Measurements from ENCODE around the gene CD58. TPM values are rescaled to one million over a fixed set of nuclear protein-coding genes. Genes with fewer than 3 reads are reported as not detected.
"Not testable (repeated sequence)": the region's sequence is repeated elsewhere in the genome, so short reads cannot be mapped to it uniquely, and the experiment has no call there.

CD58 gene
- total RNA-seq, 2 experiments from 2014 or later, result 11.1 to 12.7 TPM

- TF ChIP-seq, protein P1, sequence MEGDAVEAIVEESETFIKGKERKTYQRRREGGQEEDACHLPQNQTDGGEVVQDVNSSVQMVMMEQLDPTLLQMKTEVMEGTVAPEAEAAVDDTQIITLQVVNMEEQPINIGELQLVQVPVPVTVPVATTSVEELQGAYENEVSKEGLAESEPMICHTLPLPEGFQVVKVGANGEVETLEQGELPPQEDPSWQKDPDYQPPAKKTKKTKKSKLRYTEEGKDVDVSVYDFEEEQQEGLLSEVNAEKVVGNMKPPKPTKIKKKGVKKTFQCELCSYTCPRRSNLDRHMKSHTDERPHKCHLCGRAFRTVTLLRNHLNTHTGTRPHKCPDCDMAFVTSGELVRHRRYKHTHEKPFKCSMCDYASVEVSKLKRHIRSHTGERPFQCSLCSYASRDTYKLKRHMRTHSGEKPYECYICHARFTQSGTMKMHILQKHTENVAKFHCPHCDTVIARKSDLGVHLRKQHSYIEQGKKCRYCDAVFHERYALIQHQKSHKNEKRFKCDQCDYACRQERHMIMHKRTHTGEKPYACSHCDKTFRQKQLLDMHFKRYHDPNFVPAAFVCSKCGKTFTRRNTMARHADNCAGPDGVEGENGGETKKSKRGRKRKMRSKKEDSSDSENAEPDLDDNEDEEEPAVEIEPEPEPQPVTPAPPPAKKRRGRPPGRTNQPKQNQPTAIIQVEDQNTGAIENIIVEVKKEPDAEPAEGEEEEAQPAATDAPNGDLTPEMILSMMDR (IDR thresholded peaks at IDR 0.05), result no peak
- ATAC-seq, result no peak
- no peak for DNase-seq
- H3K27ac Mint-ChIP-seq, result no peak overlapping the region
- H3K4me3 Mint-ChIP-seq, result no peak overlapping the region
- no peaks in the 10 kb centered on the region for H3K27me3 Mint-ChIP-seq
- intact Hi-C loops (cut with micrococcal nuclease), result no loop called here
- peaks cover 26% of the 10 kb centered on the region for H3K4me1 Mint-ChIP-seq (ENCODE audit: low read depth)
- no peaks in the 10 kb centered on the region for H3K36me3 Mint-ChIP-seq (ENCODE audit: low read depth)
- H3K9me3 Mint-ChIP-seq, result no peaks in the 10 kb centered on the region
- ChIA-PET POLR2A (no interaction called here), CTCF (interaction anchor here (0.9 kb wide), 1 partner anchor 9 kb away, joined by 3 read pairs; no protein-coding TSS in a partner anchor)
Measured at GRCh38 chr1:116605315-116605714, 34.5 kb upstream of the CD58 start.

DNA sequence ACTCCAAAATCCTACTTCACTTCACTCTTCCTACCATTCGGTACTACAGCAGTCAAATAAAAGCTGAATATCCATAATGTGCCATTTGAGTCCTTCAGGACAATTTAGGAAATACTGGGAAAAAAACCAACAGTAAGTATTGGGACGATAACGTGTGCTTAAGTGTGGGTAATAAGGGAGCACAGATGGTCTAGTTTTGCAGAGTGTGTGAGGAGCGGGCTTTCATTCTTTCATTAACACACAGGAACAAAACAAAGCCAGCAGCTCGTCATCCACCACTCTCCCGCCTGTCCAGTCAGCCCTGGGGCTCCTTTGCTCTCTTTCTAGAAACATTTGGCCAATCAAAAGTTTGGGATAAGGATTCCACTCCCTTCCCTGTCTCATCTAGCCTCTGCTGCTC lies 33.6 kb upstream of the CD58 start:
- H3K36me3 Mint-ChIP-seq (ENCODE audit: low read depth); H3K4me3 Mint-ChIP-seq; POLR2A ChIA-PET; H3K9me3 Mint-ChIP-seq; H3K27ac Mint-ChIP-seq; ATAC-seq; intact Hi-C loops (cut with micrococcal nuclease); H3K27me3 Mint-ChIP-seq; CTCF ChIA-PET; DNase-seq: not testable (repeated sequence)
- peaks cover 17% of the 10 kb centered on the region for H3K4me1 Mint-ChIP-seq (ENCODE audit: low read depth)

- H3K36me3 Mint-ChIP-seq (ENCODE audit: low read depth); POLR2A ChIA-PET; H3K27ac Mint-ChIP-seq; CTCF ChIA-PET; intact Hi-C loops (cut with micrococcal nuclease); H3K4me3 Mint-ChIP-seq; DNase-seq; H3K27me3 Mint-ChIP-seq; ATAC-seq; H3K9me3 Mint-ChIP-seq: not testable (repeated sequence)
- peaks cover 15% of the 10 kb centered on the region for H3K4me1 Mint-ChIP-seq (ENCODE audit: low read depth)
Measured at GRCh38 chr1:116603646-116604045, 32.8 kb upstream of the CD58 start.

GRCh38 chr1:116599369-116599768 lies 28.5 kb upstream of the CD58 start:
- intact Hi-C loops (cut with micrococcal nuclease); H3K36me3 Mint-ChIP-seq (ENCODE audit: low read depth); CTCF ChIA-PET; ATAC-seq; H3K4me1 Mint-ChIP-seq (ENCODE audit: low read depth); H3K4me3 Mint-ChIP-seq; DNase-seq; H3K9me3 Mint-ChIP-seq; H3K27me3 Mint-ChIP-seq; H3K27ac Mint-ChIP-seq: not testable (repeated sequence)
- POLR2A ChIA-PET, result interaction anchor here (0.7 kb wide), 1 partner anchor 95 kb away, joined by 3 read pairs; no protein-coding TSS in a partner anchor

DNA sequence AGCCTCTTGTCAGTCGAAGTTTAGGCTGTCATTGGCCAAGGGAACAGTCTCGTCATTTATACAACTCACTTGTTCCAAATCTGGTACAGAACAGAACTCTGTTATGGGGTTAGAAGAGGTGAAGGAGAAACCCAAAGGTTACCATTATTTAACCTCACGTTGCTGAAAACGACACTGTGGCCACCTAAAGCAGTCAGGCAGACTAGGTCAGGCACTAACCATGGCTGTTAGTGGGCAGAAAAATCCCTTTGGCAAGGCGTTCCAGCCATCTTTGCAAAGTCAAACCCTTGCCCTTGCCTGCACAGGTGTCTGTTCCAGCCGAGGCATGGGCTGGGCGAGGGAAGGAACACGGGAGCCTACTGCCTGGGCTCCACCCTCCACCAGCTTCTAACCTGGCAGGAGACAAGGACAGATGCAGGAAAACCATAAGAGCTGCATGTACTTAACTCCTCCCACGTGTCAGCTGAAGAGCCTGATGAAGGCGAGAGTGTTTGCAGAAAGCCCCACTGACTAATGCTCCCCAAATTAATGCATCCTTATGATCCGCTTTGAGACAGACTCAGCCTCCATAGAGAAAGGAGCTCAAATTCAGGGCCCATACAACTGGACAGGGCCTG lies 27.7 kb upstream of the CD58 start:
- peak; percentile 22 for ATAC-seq
- DNase-seq; CTCF ChIA-PET; H3K4me1 Mint-ChIP-seq (ENCODE audit: low read depth); H3K27ac Mint-ChIP-seq; H3K9me3 Mint-ChIP-seq; intact Hi-C loops (cut with micrococcal nuclease); H3K27me3 Mint-ChIP-seq; H3K4me3 Mint-ChIP-seq; POLR2A ChIA-PET; H3K36me3 Mint-ChIP-seq (ENCODE audit: low read depth): not testable (repeated sequence)

DNA sequence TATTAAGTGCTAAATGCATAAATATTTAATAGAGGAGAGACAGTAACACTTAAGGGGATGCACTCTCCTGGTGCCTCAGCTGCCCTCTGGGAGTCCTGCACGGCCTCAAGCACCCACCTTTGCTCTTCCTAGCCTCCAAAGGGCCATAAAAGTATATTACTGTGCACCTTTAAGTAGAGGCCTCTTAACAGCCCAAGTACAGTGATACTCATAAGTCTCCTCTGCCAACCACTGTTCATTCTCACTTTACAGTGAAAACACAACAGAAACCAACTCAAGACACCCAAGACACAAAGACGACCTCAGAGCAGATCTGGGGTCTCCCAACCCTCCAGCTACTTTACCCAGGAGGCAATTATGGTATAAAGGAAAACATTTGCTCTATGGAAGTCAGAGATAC lies 26.6 kb upstream of the CD58 start:
- H3K9me3 Mint-ChIP-seq; POLR2A ChIA-PET; H3K27me3 Mint-ChIP-seq; H3K4me1 Mint-ChIP-seq (ENCODE audit: low read depth); H3K36me3 Mint-ChIP-seq (ENCODE audit: low read depth); H3K27ac Mint-ChIP-seq; DNase-seq; H3K4me3 Mint-ChIP-seq; intact Hi-C loops (cut with micrococcal nuclease): not testable (repeated sequence)
- peak; percentile 56 for ATAC-seq
- CTCF ChIA-PET, result interaction anchor here (0.9 to 3.1 kb wide), 5 partner anchors 12 to 531 kb away, joined by 3 to 23 read pairs (median 7); no protein-coding TSS in a partner anchor

DNA sequence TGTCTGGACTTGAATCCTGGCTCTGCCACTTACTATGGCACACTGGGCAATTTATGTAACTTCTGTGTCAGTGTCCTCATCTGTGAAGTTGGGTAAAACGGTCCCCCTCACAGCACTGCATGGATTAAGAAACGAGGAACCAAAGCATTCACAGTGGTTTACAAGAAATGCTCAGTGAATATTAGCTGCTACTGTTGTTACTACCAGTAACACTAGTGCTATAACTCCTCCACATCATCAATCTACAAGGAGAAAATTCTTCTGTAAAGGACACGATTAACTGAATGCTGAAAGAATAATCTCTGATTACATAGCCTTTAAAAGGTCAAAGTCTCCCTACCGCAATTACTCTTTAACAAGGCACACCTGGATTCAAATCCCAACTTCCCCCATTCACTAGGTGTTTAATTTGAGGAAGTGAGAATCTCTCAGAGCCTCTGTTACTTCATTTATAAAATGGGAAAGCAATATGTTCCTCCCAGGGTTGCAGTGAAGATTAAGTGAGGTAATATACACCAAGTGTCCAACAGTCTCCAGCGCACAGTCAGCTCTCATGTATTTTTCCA lies 26.0 kb upstream of the CD58 start:
- H3K4me1 Mint-ChIP-seq (ENCODE audit: low read depth); ATAC-seq; H3K27ac Mint-ChIP-seq; POLR2A ChIA-PET; DNase-seq; H3K4me3 Mint-ChIP-seq; H3K27me3 Mint-ChIP-seq; H3K9me3 Mint-ChIP-seq; H3K36me3 Mint-ChIP-seq (ENCODE audit: low read depth); intact Hi-C loops (cut with micrococcal nuclease): not testable (repeated sequence)
- CTCF ChIA-PET, result interaction anchor here (0.8 to 3.1 kb wide), 12 partner anchors 10 to 532 kb away, joined by 3 to 44 read pairs (median 6); no protein-coding TSS in a partner anchor
